Cardiac fibroblast (primary cell): ENCODE results near the gene TJP1.

Experiments used
- DNase-seq, 2 donors: peaks; one replicate each; pipeline versions ENCODE4 v3.0.0 to v3.0.0-alpha.2; 2010; ENCODE audit warnings: low read depth in 2 of 2
- H3K4me3 ChIP-seq, 2 donors: replicated peaks in 1 of 2; 1 replicate in 1 of 2; 2 replicates in 1 of 2; pipeline ENCODE4 v1.5.1; 2011; ENCODE audit warnings: low read depth in 2 of 2, low read length in 2 of 2, mild to moderate bottlenecking in 2 of 2, moderate library complexity in 1 of 2
- TF ChIP-seq, protein P1 (sequence below): IDR thresholded peaks from one replicate; pipeline ENCODE4 v1.5.1; 2011; ENCODE audit warnings: low read depth, mild to moderate bottlenecking, low read length, inconsistent platforms

Gene TJP1

DNA sequence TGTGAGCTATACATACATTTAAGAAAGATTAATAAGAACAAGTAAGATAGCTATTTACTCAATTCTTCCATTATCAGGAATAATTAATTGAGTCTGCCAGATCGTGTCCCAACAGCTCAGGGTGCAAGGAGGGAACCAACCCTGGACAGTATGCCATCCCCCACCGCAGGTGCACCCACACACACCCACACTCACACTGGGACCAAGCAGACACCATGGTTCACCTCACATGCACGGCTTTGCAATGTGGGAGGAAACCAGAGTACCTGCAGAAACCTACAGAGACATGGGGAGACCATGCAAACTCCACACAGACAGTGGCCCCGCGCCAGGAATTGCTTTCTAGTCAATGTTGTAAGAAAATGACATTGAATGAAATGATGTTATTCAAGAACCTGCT, 20.0 kb upstream of the TJP1 start:
- H3K4me3 ChIP-seq, result no peak overlapping the region
- TF ChIP-seq, protein P1, sequence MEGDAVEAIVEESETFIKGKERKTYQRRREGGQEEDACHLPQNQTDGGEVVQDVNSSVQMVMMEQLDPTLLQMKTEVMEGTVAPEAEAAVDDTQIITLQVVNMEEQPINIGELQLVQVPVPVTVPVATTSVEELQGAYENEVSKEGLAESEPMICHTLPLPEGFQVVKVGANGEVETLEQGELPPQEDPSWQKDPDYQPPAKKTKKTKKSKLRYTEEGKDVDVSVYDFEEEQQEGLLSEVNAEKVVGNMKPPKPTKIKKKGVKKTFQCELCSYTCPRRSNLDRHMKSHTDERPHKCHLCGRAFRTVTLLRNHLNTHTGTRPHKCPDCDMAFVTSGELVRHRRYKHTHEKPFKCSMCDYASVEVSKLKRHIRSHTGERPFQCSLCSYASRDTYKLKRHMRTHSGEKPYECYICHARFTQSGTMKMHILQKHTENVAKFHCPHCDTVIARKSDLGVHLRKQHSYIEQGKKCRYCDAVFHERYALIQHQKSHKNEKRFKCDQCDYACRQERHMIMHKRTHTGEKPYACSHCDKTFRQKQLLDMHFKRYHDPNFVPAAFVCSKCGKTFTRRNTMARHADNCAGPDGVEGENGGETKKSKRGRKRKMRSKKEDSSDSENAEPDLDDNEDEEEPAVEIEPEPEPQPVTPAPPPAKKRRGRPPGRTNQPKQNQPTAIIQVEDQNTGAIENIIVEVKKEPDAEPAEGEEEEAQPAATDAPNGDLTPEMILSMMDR, result no peak
- DNase-seq, result no peak

DNA sequence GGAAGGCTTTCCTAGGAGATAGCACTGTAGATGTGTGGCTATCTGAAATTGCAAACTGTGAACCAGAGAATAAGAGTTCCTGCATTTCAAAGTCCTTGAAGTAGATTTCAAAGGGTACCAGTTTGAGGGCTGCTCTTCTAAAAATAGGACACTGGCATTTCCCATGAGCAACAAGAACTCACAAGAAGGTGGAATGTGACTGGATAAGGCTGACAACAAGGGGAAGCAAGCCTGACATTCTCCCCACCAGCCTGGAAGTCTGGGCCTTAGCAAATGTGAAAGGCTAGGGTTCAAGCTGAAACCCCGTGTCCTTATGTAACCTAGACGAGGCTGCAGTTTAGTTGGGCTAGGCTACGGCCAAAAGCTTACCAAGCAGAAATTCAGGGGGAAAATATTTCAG, 18.7 kb upstream of the TJP1 start:
- peak in 1 of 2 donors; percentile 57 for DNase-seq

GRCh38 chr15:29840054-29840453, 17.8 kb upstream of the TJP1 start:
- no peak overlapping the region for H3K4me3 ChIP-seq
- no peak for DNase-seq
- TF ChIP-seq, protein P1, result no peak

More for the DNA sequence above, 18.7 kb upstream of the TJP1 start:
- no peak overlapping the region for H3K4me3 ChIP-seq
- TF ChIP-seq, protein P1, result no peak

DNA sequence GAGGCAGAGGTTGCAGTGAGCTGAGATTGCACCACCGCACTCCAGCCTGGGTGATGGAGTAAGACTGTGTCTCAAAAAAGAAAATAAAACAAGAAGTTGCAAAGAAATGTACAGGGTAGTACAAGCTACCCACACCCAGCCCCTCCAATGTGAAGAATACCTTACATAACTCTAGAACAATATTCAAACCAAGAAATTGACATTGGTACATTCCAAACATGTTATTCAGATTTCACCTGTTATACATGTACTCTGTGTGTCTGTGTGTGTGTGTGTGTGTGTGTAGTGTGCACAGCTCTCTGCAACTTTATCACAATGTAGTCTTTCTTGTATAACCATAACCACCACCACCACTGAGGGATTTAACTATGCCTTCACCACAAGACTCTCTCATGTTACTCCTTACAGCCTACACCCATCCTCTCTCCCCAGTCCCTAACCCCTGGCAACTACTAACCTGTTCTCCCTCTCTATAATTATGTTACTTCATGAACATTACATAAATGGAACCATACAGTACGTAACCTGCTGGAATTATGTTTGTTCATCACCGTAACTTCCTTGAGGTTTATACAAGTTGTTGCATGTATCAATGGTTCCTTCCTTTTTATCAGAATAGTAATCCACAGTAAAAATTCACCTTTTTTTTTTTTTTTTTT, 16.2 kb upstream of the TJP1 start:
- no peak overlapping the region for H3K4me3 ChIP-seq
- TF ChIP-seq, protein P1, result no peak
- no peak for DNase-seq

GRCh38 chr15:29835301-29835700, 13.0 kb upstream of the TJP1 start:
- peak; percentile 67 to 81 for DNase-seq
- TF ChIP-seq, protein P1, result no peak
- H3K4me3 ChIP-seq, result no peak overlapping the region

- DNase-seq, result no peak
- no peak overlapping the region for H3K4me3 ChIP-seq
- TF ChIP-seq, protein P1, result no peak
Measured at GRCh38 chr15:29832709-29833108, 10.4 kb upstream of the TJP1 start.
